Cortex of kidney (tissue), 1 donor: Measurements from ENCODE around the gene CRIP2.

ENCODE experiments used
- DNase-seq: peaks from one replicate; lab custom pipeline; 2025; lab: John Stamatoyannopoulos, UW

CRIP2 gene

GRCh38 chr14:105444859-105445258, 29.8 kb upstream of the CRIP2 start:
- DNase-seq: no peak

- DNase-seq: no peak
Measured at GRCh38 chr14:105445290-105445689, 29.3 kb upstream of the CRIP2 start.

- no peak for DNase-seq
Measured at GRCh38 chr14:105445901-105446845, 28.4 kb upstream of the CRIP2 start.

- DNase-seq: no peak
Measured at GRCh38 chr14:105446971-105447370, 27.6 kb upstream of the CRIP2 start.

- DNase-seq: no peak
Measured at GRCh38 chr14:105447651-105448640, 26.7 kb upstream of the CRIP2 start.

- no peak for DNase-seq
Measured at GRCh38 chr14:105448706-105449111, 25.9 kb upstream of the CRIP2 start.

- no peak for DNase-seq
Measured at GRCh38 chr14:105449276-105450122, 25.1 kb upstream of the CRIP2 start.

GRCh38 chr14:105450123-105450505, 24.5 kb upstream of the CRIP2 start:
- no peak for DNase-seq

GRCh38 chr14:105450864-105451720, 23.5 kb upstream of the CRIP2 start:
- DNase-seq: no peak

- DNase-seq: no peak
Measured at GRCh38 chr14:105452963-105453362, 21.7 kb upstream of the CRIP2 start.

- DNase-seq: no peak
Measured at GRCh38 chr14:105453847-105454246, 20.8 kb upstream of the CRIP2 start.

- no peak for DNase-seq
Measured at GRCh38 chr14:105455086-105455640, 19.5 kb upstream of the CRIP2 start.

- no peak for DNase-seq
Measured at GRCh38 chr14:105455766-105456660, 18.6 kb upstream of the CRIP2 start.

GRCh38 chr14:105456736-105457617, 17.6 kb upstream of the CRIP2 start:
- no peak for DNase-seq

- no peak for DNase-seq
Measured at GRCh38 chr14:105458010-105458409, 16.6 kb upstream of the CRIP2 start.

GRCh38 chr14:105458571-105458970, 16.1 kb upstream of the CRIP2 start:
- DNase-seq: no peak

GRCh38 chr14:105460116-105460515, 14.5 kb upstream of the CRIP2 start:
- DNase-seq: no peak

- DNase-seq: no peak
Measured at GRCh38 chr14:105460616-105461015, 14.0 kb upstream of the CRIP2 start.
